BLaER1 treated with 17β-estradiol and CSF1 and Interleukin-3, amounts not matched to agents 10 nM and 100 nM (cell line): Measurements from ENCODE around the gene EGR1.

Source experiments
- H3K27ac ChIP-seq, 11 experiments: shearing (Covaris generic); formaldehyde crosslinking; 2 replicates each; pipeline ENCODE4 v1.8.1; 2022
- H3K27me3 ChIP-seq, 11 experiments: shearing (Covaris generic); formaldehyde crosslinking; 2 replicates each; pipeline ENCODE4 v1.8.1; 2022
- H3K36me3 ChIP-seq, 11 experiments: shearing (Covaris generic); formaldehyde crosslinking; 2 replicates each; pipeline ENCODE4 v1.8.1; 2022
- H3K4me1 ChIP-seq, 10 experiments: shearing (Covaris generic); formaldehyde crosslinking; 2 replicates each; pipeline ENCODE4 v1.8.1; 2022
- H3K4me2 ChIP-seq, 11 experiments: shearing (Covaris generic); formaldehyde crosslinking; 2 replicates each; pipeline ENCODE4 v1.8.1; 2022
- H3K4me3 ChIP-seq, 10 experiments: shearing (Covaris generic); formaldehyde crosslinking; 2 replicates each; pipeline ENCODE4 v1.8.1; 2022
- H3K9ac ChIP-seq, 11 experiments: shearing (Covaris generic); formaldehyde crosslinking; 2 replicates each; pipeline ENCODE4 v1.8.1; 2022
- H3K9me3 ChIP-seq, 11 experiments: shearing (Covaris generic); formaldehyde crosslinking; replicated peaks in 1 of 11; 2 replicates each; pipeline ENCODE4 v1.8.1; 2022
- H4K20me1 ChIP-seq, 11 experiments: shearing (Covaris generic); formaldehyde crosslinking; 2 replicates each; pipeline ENCODE4 v1.8.1; 2022
- Cebpa-rat ChIP-seq, 11 experiments: shearing (Covaris generic); IDR thresholded peaks; 2 replicates each; pipeline ENCODE4 v1.8.1; 2022

Gene EGR1

GRCh38 chr5:138449501-138450239 is 15.6 kb upstream of the EGR1 start:
- Histone ChIP-seq H3K9me3 (no peaks in the 10 kb centered on the region), H3K4me3 (no peak overlapping the region), H3K36me3 (no peaks in the 10 kb centered on the region), H3K27ac (no peak overlapping the region), H4K20me1 (no peaks in the 10 kb centered on the region), H3K4me2 (peak overlapping the region in 10 of 11 experiments; percentile 13 to 81 (median 46); a peak in 18 of 22 replicates), H3K27me3 (no peaks in the 10 kb centered on the region), H3K4me1 (peaks cover 0 to 14% (median 8%) of the 10 kb centered on the region in 10 experiments; a peak in 13 of 20 replicates), H3K9ac (peak overlapping the region in 8 of 11 experiments; percentile 2 to 57 (median 30); a peak in 9 of 22 replicates)
- TF ChIP-seq Cebpa-rat (IDR thresholded peaks at IDR 0.05) = no peak

- TF ChIP-seq Cebpa-rat (IDR thresholded peaks at IDR 0.05) = no peak
- Histone ChIP-seq H3K9me3 (no peaks in the 10 kb centered on the region), H3K9ac (no peak overlapping the region), H3K4me3 (no peak overlapping the region), H3K4me1 (peaks cover 0 to 15% (median 6%) of the 10 kb centered on the region in 10 experiments; a peak in 12 of 20 replicates), H4K20me1 (no peaks in the 10 kb centered on the region), H3K27ac (no peak overlapping the region), H3K4me2 (no peak overlapping the region), H3K27me3 (no peaks in the 10 kb centered on the region), H3K36me3 (no peaks in the 10 kb centered on the region)
Observed at GRCh38 chr5:138450971-138451370, 14.3 kb upstream of the EGR1 start.

- H3K4me2 ChIP-seq = no peak overlapping the region
- no peak overlapping the region for H3K4me3 ChIP-seq
- H3K36me3 ChIP-seq = no peaks in the 10 kb centered on the region
- no peaks in the 10 kb centered on the region for H3K27me3 ChIP-seq
- TF ChIP-seq Cebpa-rat (IDR thresholded peaks at IDR 0.05) = no peak
- H3K4me1 ChIP-seq = peaks cover 3 to 24% (median 12%) of the 10 kb centered on the region in 10 experiments
- H3K27ac ChIP-seq = no peak overlapping the region
- H4K20me1 ChIP-seq = no peaks in the 10 kb centered on the region
- H3K9ac ChIP-seq = peak overlapping the region in 1 of 11 experiments; percentile 5; a peak in 1 of 22 replicates
- H3K9me3 ChIP-seq = no peaks in the 10 kb centered on the region
Observed at GRCh38 chr5:138452720-138453119, 12.6 kb upstream of the EGR1 start.

- Histone ChIP-seq H3K4me3 (no peak overlapping the region), H3K4me2 (no peak overlapping the region), H4K20me1 (no peaks in the 10 kb centered on the region), H3K9me3 (no peaks in the 10 kb centered on the region), H3K9ac (no peak overlapping the region), H3K27me3 (no peaks in the 10 kb centered on the region), H3K4me1 (peaks cover 12 to 33% (median 20%) of the 10 kb centered on the region in 10 experiments), H3K36me3 (no peaks in the 10 kb centered on the region), H3K27ac (no peak overlapping the region)
- no peak for TF ChIP-seq Cebpa-rat (IDR thresholded peaks at IDR 0.05)
Observed at GRCh38 chr5:138453590-138453989, 11.7 kb upstream of the EGR1 start.

GRCh38 chr5:138454121-138454520 is 11.2 kb upstream of the EGR1 start:
- Histone ChIP-seq H3K36me3 (no peaks in the 10 kb centered on the region), H3K9me3 (no peaks in the 10 kb centered on the region), H3K27me3 (no peaks in the 10 kb centered on the region), H3K4me1 (peaks cover 17 to 38% (median 26%) of the 10 kb centered on the region in 10 experiments), H3K27ac (no peak overlapping the region), H3K4me3 (no peak overlapping the region), H3K4me2 (no peak overlapping the region), H3K9ac (no peak overlapping the region), H4K20me1 (no peaks in the 10 kb centered on the region)
- no peak for TF ChIP-seq Cebpa-rat (IDR thresholded peaks at IDR 0.05)

GRCh38 chr5:138455232-138455930 is 9.9 kb upstream of the EGR1 start:
- no peaks in the 10 kb centered on the region for H3K36me3 ChIP-seq
- H3K27ac ChIP-seq = no peak overlapping the region
- no peaks in the 10 kb centered on the region for H3K9me3 ChIP-seq
- H3K27me3 ChIP-seq = no peaks in the 10 kb centered on the region
- H4K20me1 ChIP-seq = no peaks in the 10 kb centered on the region
- 0 out of 22 replicates have a peak overlapping the region, but pooled peaks of 2 of the 11 experiments have one; percentile 7 to 19 for H3K4me2 ChIP-seq
- no peak for TF ChIP-seq Cebpa-rat (IDR thresholded peaks at IDR 0.05)
- no peak overlapping the region for H3K4me3 ChIP-seq
- H3K9ac ChIP-seq = peak overlapping the region in 1 of 11 experiments; percentile 24; a peak in 1 of 22 replicates
- peaks cover 30 to 42% (median 36%) of the 10 kb centered on the region in 10 experiments for H3K4me1 ChIP-seq

GRCh38 chr5:138457531-138458275 is 7.6 kb upstream of the EGR1 start:
- H3K9me3 ChIP-seq = no peaks in the 10 kb centered on the region
- H3K4me1 ChIP-seq = peaks cover 44 to 59% (median 50%) of the 10 kb centered on the region in 10 experiments
- H3K27me3 ChIP-seq = no peaks in the 10 kb centered on the region
- H3K36me3 ChIP-seq = no peaks in the 10 kb centered on the region
- H4K20me1 ChIP-seq = no peaks in the 10 kb centered on the region
- H3K4me2 ChIP-seq = peak overlapping the region; percentile 71 to 97 (median 89)
- H3K27ac ChIP-seq = peak overlapping the region in 6 of 11 experiments; percentile 26 to 67 (median 58); a peak in 6 of 22 replicates
- peak overlapping the region in 7 of 11 experiments; percentile 16 to 67 (median 56); a peak in 9 of 22 replicates for H3K9ac ChIP-seq
- no peak overlapping the region for H3K4me3 ChIP-seq
- TF ChIP-seq Cebpa-rat (IDR thresholded peaks at IDR 0.05) = no peak

- no peaks in the 10 kb centered on the region for H3K9me3 ChIP-seq
- peak overlapping the region; percentile 71 to 97 (median 89) for H3K4me2 ChIP-seq
Observed at GRCh38 chr5:138458384-138458783, 6.9 kb upstream of the EGR1 start.

More at GRCh38 chr5:138458384-138458783, 6.9 kb upstream of the EGR1 start:
- H4K20me1 ChIP-seq = no peaks in the 10 kb centered on the region
- peak overlapping the region in 9 of 11 experiments; percentile 16 to 67 (median 45); a peak in 14 of 22 replicates for H3K9ac ChIP-seq
- TF ChIP-seq Cebpa-rat (IDR thresholded peaks at IDR 0.05) = no peak
- H3K36me3 ChIP-seq = no peaks in the 10 kb centered on the region
- H3K27me3 ChIP-seq = no peaks in the 10 kb centered on the region
- peak overlapping the region in 3 of 10 experiments; percentile 21 to 38 (median 29); a peak in 5 of 20 replicates for H3K4me3 ChIP-seq
- H3K27ac ChIP-seq = peak overlapping the region in 9 of 11 experiments; percentile 20 to 67 (median 58); a peak in 17 of 22 replicates
- peaks cover 49 to 66% (median 57%) of the 10 kb centered on the region in 10 experiments for H3K4me1 ChIP-seq
